Fibroblast of the aortic adventitia (primary cell): ENCODE results near the gene TBL2. TPM values are rescaled to one million over a fixed set of nuclear protein-coding genes. Genes with fewer than 3 reads are reported as not detected.
"Not testable (repeated sequence)": the region's sequence is repeated elsewhere in the genome, so short reads cannot be mapped to it uniquely, and the experiment has no call there.

ENCODE experiments used
- DNase-seq: peaks from one replicate; pipeline ENCODE4 v3.0.0-alpha.2; 2010; ENCODE audit warnings: low read depth
- H3K4me3 ChIP-seq: 2 replicates; pipeline ENCODE4 v1.5.1; 2011; ENCODE audit warnings: low read depth, mild to moderate bottlenecking, control low read depth, low read length, moderate library complexity
- CTCF ChIP-seq: IDR thresholded peaks from 2 replicates; pipeline ENCODE4 v1.5.1; 2011; ENCODE audit warnings: mild to moderate bottlenecking, low read length, control low read depth, inconsistent platforms; ENCODE audit not compliant: insufficient read depth
- total RNA-seq: library from RNA; depleted of rRNA; stranded (reverse); fragments of >200 nt; gene quantifications from 2 replicates; pipeline ENCODE4 v1.2.3, GENCODE V29; 2012; ENCODE audit warnings: low replicate concordance

Gene TBL2
- total RNA-seq, 1 donor = 44.6 TPM

- peak; percentile 44 for DNase-seq
- H3K4me3 ChIP-seq = no peak overlapping the region
- TF ChIP-seq CTCF = peak; percentile 21
These were observed 34.4 kb upstream of the TBL2 start for GRCh38 chr7:73612598-73613269.

GRCh38 chr7:73611017-73611555 is 32.7 kb upstream of the TBL2 start:
- H3K4me3 ChIP-seq = no peak overlapping the region
- TF ChIP-seq CTCF = no peak
- DNase-seq = no peak

- DNase-seq = no peak
- no peak overlapping the region for H3K4me3 ChIP-seq
- TF ChIP-seq CTCF = no peak
These were observed 31.7 kb upstream of the TBL2 start for GRCh38 chr7:73610105-73610504.

GRCh38 chr7:73607692-73607983 is 29.3 kb upstream of the TBL2 start:
- DNase-seq, H3K4me3 ChIP-seq: not testable (repeated sequence)

- TF ChIP-seq CTCF = peak; percentile 94
- DNase-seq = peak; percentile 42
- H3K4me3 ChIP-seq = peak overlapping the region; percentile 40
These were observed 28.7 kb upstream of the TBL2 start for GRCh38 chr7:73606801-73607691.

- DNase-seq = no peak
- no peak for TF ChIP-seq CTCF
- no peak overlapping the region for H3K4me3 ChIP-seq
These were observed 27.3 kb upstream of the TBL2 start for GRCh38 chr7:73605601-73606220.
